8988T (cell line): ENCODE data around the gene ME3.
"Not testable (repeated sequence)": the region's sequence is repeated elsewhere in the genome, so short reads cannot be mapped to it uniquely, and the experiment has no call there.

Source experiments
- DNase-seq: peaks from one replicate; pipeline ENCODE4 v3.0.0; 2011

The ME3 gene

GRCh38 chr11:86660736-86661135 lies 11.7 kb downstream of the ME3 start:
- no peak for DNase-seq

GRCh38 chr11:86660088-86660487 lies 12.3 kb downstream of the ME3 start:
- no peak for DNase-seq

- no peak for DNase-seq
Measured at GRCh38 chr11:86658534-86658933, 13.9 kb downstream of the ME3 start.

- DNase-seq: not testable (repeated sequence)
Measured at GRCh38 chr11:86645212-86645611, 27.2 kb downstream of the ME3 start.

- no peak for DNase-seq
Measured at GRCh38 chr11:86644291-86644690, 28.1 kb downstream of the ME3 start.

- no peak for DNase-seq
Measured at GRCh38 chr11:86641537-86642261, 30.7 kb downstream of the ME3 start.

GRCh38 chr11:86639137-86639536 lies 33.3 kb downstream of the ME3 start:
- no peak for DNase-seq

- DNase-seq: no peak
Measured at GRCh38 chr11:86638673-86639072, 33.7 kb downstream of the ME3 start.

- DNase-seq: no peak
Measured at GRCh38 chr11:86637988-86638387, 34.4 kb downstream of the ME3 start.

- DNase-seq: no peak
Measured at GRCh38 chr11:86636275-86636674, 36.1 kb downstream of the ME3 start.

GRCh38 chr11:86632499-86633269 lies 39.7 kb downstream of the ME3 start:
- peak; percentile 70 for DNase-seq

- DNase-seq: no peak
Measured at GRCh38 chr11:86630229-86630981, 42.0 kb downstream of the ME3 start.

GRCh38 chr11:86629045-86629706 lies 43.2 kb downstream of the ME3 start:
- DNase-seq: no peak

GRCh38 chr11:86627776-86628455 lies 44.5 kb downstream of the ME3 start:
- DNase-seq: no peak

- no peak for DNase-seq
Measured at GRCh38 chr11:86625981-86626380, 46.4 kb downstream of the ME3 start.

- no peak for DNase-seq
Measured at GRCh38 chr11:86625544-86625943, 46.9 kb downstream of the ME3 start.

GRCh38 chr11:86624366-86624765 lies 48.0 kb downstream of the ME3 start:
- DNase-seq: no peak

GRCh38 chr11:86623736-86624135 lies 48.7 kb downstream of the ME3 start:
- DNase-seq: no peak

GRCh38 chr11:86623041-86623621 lies 49.3 kb downstream of the ME3 start:
- DNase-seq: no peak

GRCh38 chr11:86621854-86622253 lies 50.6 kb downstream of the ME3 start:
- DNase-seq: no peak

GRCh38 chr11:86620891-86621521 lies 51.4 kb downstream of the ME3 start:
- no peak for DNase-seq

- not testable (repeated sequence) for DNase-seq
Measured at GRCh38 chr11:86619428-86619827, 53.0 kb downstream of the ME3 start.
